IPS DF 6.9 (cell line): ENCODE results near the gene EPN1.

Source experiments
- DNase-seq: peaks from one replicate; pipeline ENCODE4 v3.0.0-alpha.2; 2013; ENCODE audit warnings: low read depth, low spot score
- H3K27ac ChIP-seq: one replicate; pipeline ENCODE4 v1.5.1; 2013; ENCODE audit warnings: low read length, control low read depth
- H3K27me3 ChIP-seq: 2 replicates; pipeline ENCODE4 v1.6.1; 2013; ENCODE audit warnings: mild to moderate bottlenecking, low read length; ENCODE audit not compliant: control insufficient read depth, insufficient read depth
- H3K36me3 ChIP-seq: 2 replicates; pipeline ENCODE4 v1.6.1; 2013; ENCODE audit warnings: low read length; ENCODE audit not compliant: control insufficient read depth, insufficient read depth
- H3K4me1 ChIP-seq: 2 replicates; pipeline ENCODE4 v1.6.1; 2013; ENCODE audit warnings: low read length; ENCODE audit not compliant: control insufficient read depth, insufficient read depth
- H3K4me3 ChIP-seq: 2 replicates; pipeline ENCODE4 v1.5.1; 2013; ENCODE audit warnings: mild to moderate bottlenecking, low read length
- H3K9me3 ChIP-seq: 2 replicates; pipeline ENCODE4 v1.6.1; 2013; ENCODE audit warnings: low read length, inconsistent platforms; ENCODE audit not compliant: control insufficient read depth, insufficient read depth
- WGBS: extraction: QIAGEN DNeasy Blood & Tissue Kit; methylation state at CpG from one replicate; pipeline ENCODE4 v1.1.7; 2013; ENCODE audit warnings: mixed read lengths, missing lambda C conversion rate; ENCODE audit not compliant: insufficient read length, insufficient coverage; 5-methylcytosine and 5-hydroxymethylcytosine counted together

The EPN1 gene

GRCh38 chr19:55674841-55675660, at the start of gene EPN1:
EPN1 (plus strand) TSS chr19:55675226; CDS start chr19:55678628, 3,402 bp downstream.
- DNase-seq = peak; percentile 78
- Histone ChIP-seq H3K4me1 (no peaks in the 10 kb centered on the region), H3K27me3 (no peaks in the 10 kb centered on the region), H3K9me3 (no peaks in the 10 kb centered on the region), H3K4me3 (peak within 1 kb of the TSS; percentile 92), H3K27ac (no peak within 1 kb of the TSS), H3K36me3 (peaks cover 13% of the 10 kb centered on the region)
- WGBS = no CpG with 5 or more reads among the region's 101 CpGs

GRCh38 chr19:55626350-55626749, 48.7 kb upstream of the EPN1 start:
- no CpG with 5 or more reads among the region's 11 CpGs for WGBS
- no peaks in the 10 kb centered on the region for H3K27me3 ChIP-seq
- H3K27ac ChIP-seq = no peak overlapping the region
- H3K4me1 ChIP-seq = no peaks in the 10 kb centered on the region
- no peaks in the 10 kb centered on the region for H3K36me3 ChIP-seq
- H3K4me3 ChIP-seq = no peak overlapping the region
- no peak for DNase-seq
- H3K9me3 ChIP-seq = no peaks in the 10 kb centered on the region

- no CpG with 5 or more reads among the region's 3 CpGs for WGBS
- Histone ChIP-seq H3K9me3 (no peaks in the 10 kb centered on the region), H3K4me3 (no peak overlapping the region), H3K27me3 (no peaks in the 10 kb centered on the region), H3K4me1 (peaks cover 2% of the 10 kb centered on the region; the same call in 1 of the 2 replicates), H3K36me3 (no peaks in the 10 kb centered on the region), H3K27ac (no peak overlapping the region)
- peak; percentile 94 for DNase-seq
Observed at GRCh38 chr19:55632463-55632834, 42.6 kb upstream of the EPN1 start.

GRCh38 chr19:55633861-55634260, 41.2 kb upstream of the EPN1 start:
- Histone ChIP-seq H3K9me3 (no peaks in the 10 kb centered on the region), H3K36me3 (no peaks in the 10 kb centered on the region), H3K27ac (no peak overlapping the region), H3K27me3 (no peaks in the 10 kb centered on the region), H3K4me3 (no peak overlapping the region), H3K4me1 (peaks cover 2% of the 10 kb centered on the region; the same call in 1 of the 2 replicates)
- WGBS = no CpG with 5 or more reads among the region's 8 CpGs
- no peak for DNase-seq

GRCh38 chr19:55635334-55635717, 39.7 kb upstream of the EPN1 start:
- Histone ChIP-seq H3K4me1 (peaks cover 3% of the 10 kb centered on the region; the same call in 1 of the 2 replicates), H3K27me3 (no peaks in the 10 kb centered on the region), H3K27ac (no peak overlapping the region), H3K9me3 (no peaks in the 10 kb centered on the region), H3K4me3 (peak overlapping the region; percentile 78), H3K36me3 (no peaks in the 10 kb centered on the region)
- no CpG with 5 or more reads among the region's 9 CpGs for WGBS
- DNase-seq = no peak

GRCh38 chr19:55635856-55636440, 39.1 kb upstream of the EPN1 start:
- no peaks in the 10 kb centered on the region for H3K9me3 ChIP-seq
- H3K27ac ChIP-seq = no peak overlapping the region
- peak overlapping the region; percentile 78; the same call in 1 of the 2 replicates for H3K4me3 ChIP-seq
- H3K27me3 ChIP-seq = no peaks in the 10 kb centered on the region
- no peaks in the 10 kb centered on the region for H3K36me3 ChIP-seq
- WGBS = no CpG with 5 or more reads among the region's 7 CpGs
- H3K4me1 ChIP-seq = peaks cover 3% of the 10 kb centered on the region; the same call in 1 of the 2 replicates
- DNase-seq = no peak

- peaks cover 3% of the 10 kb centered on the region; the same call in 1 of the 2 replicates for H3K4me1 ChIP-seq
- H3K36me3 ChIP-seq = no peaks in the 10 kb centered on the region
- no peaks in the 10 kb centered on the region for H3K9me3 ChIP-seq
- DNase-seq = no peak
- no CpG with 5 or more reads among the region's 4 CpGs for whole genome bisulfite sequencing
- no peak overlapping the region for H3K4me3 ChIP-seq
- no peaks in the 10 kb centered on the region for H3K27me3 ChIP-seq
- H3K27ac ChIP-seq = no peak overlapping the region
Observed at GRCh38 chr19:55636723-55637122, 38.3 kb upstream of the EPN1 start.

- H3K4me3 ChIP-seq = no peak overlapping the region
- H3K4me1 ChIP-seq = peaks cover 3% of the 10 kb centered on the region; the same call in 1 of the 2 replicates
- H3K27me3 ChIP-seq = no peaks in the 10 kb centered on the region
- WGBS = no CpG with 5 or more reads among the region's 11 CpGs
- no peak overlapping the region for H3K27ac ChIP-seq
- no peaks in the 10 kb centered on the region for H3K9me3 ChIP-seq
- H3K36me3 ChIP-seq = no peaks in the 10 kb centered on the region
- DNase-seq = no peak
Observed at GRCh38 chr19:55637534-55637933, 37.5 kb upstream of the EPN1 start.

- Histone ChIP-seq H3K36me3 (no peaks in the 10 kb centered on the region), H3K4me1 (peaks cover 3% of the 10 kb centered on the region; the same call in 1 of the 2 replicates), H3K27ac (no peak overlapping the region), H3K4me3 (no peak overlapping the region), H3K9me3 (no peaks in the 10 kb centered on the region), H3K27me3 (no peaks in the 10 kb centered on the region)
- no CpG with 5 or more reads among the region's 6 CpGs for WGBS
- no peak for DNase-seq
Observed at GRCh38 chr19:55638864-55639359, 36.1 kb upstream of the EPN1 start.

- Histone ChIP-seq H3K36me3 (peaks cover 5% of the 10 kb centered on the region), H3K27ac (no peak overlapping the region), H3K9me3 (no peaks in the 10 kb centered on the region), H3K4me1 (peaks cover 3% of the 10 kb centered on the region; the same call in 1 of the 2 replicates), H3K4me3 (no peak overlapping the region), H3K27me3 (no peaks in the 10 kb centered on the region)
- no peak for DNase-seq
- no CpG with 5 or more reads among the region's 38 CpGs for WGBS
Observed at GRCh38 chr19:55640043-55640576, 34.9 kb upstream of the EPN1 start.
